Activated CD4-positive, alpha-beta T cell treated with anti-CD3 and anti-CD28 coated beads for 24 hours (primary cell): ENCODE results near the gene PPP4R3B.
"Not testable (repeated sequence)": the region's sequence is repeated elsewhere in the genome, so short reads cannot be mapped to it uniquely, and the experiment has no call there.

Experiments used
- DNase-seq, 2 donors: peaks; one replicate each; pipeline ENCODE4 v3.0.0-alpha.2; 2020; ENCODE audit warnings: low read depth in 2 of 2

Gene PPP4R3B

DNA sequence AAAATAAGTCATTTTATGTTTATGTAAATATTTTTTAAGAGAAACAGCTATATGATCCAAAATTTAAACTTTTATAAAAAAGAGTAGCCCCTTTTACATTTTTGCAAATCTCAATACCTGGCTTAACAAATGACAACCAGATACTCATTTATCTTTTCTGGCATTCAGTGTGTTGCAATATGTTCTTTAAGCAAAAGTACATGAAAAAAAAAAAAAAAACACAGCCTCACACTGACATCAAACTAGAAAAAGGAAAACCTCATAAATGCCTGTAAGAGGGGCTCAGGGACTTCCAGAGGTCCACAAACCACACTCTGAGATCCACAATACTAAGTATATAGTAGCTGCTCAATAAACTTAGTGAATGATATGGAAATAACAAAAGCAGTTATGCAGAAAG is 21.9 kb downstream of the PPP4R3B start:
- no peak for DNase-seq

DNA sequence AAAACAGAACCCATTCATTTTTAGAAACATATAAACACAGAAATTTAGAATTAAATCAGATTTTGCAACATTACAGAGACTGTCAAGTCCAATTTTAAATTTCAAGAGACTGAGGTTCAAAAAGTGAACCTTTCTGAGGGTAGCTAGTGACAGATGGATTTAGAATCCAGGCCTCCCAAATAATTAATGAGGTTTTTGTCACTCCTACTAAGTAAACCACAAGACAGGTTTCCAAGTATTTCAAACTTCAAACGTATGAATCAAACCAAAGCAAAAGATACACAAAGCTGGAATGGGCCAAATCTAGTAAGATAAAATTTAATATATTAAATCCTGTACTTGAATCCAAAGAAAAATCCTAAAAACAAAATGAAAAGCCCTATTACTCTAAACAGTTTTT is 25.3 kb downstream of the PPP4R3B start:
- DNase-seq, result no peak

DNA sequence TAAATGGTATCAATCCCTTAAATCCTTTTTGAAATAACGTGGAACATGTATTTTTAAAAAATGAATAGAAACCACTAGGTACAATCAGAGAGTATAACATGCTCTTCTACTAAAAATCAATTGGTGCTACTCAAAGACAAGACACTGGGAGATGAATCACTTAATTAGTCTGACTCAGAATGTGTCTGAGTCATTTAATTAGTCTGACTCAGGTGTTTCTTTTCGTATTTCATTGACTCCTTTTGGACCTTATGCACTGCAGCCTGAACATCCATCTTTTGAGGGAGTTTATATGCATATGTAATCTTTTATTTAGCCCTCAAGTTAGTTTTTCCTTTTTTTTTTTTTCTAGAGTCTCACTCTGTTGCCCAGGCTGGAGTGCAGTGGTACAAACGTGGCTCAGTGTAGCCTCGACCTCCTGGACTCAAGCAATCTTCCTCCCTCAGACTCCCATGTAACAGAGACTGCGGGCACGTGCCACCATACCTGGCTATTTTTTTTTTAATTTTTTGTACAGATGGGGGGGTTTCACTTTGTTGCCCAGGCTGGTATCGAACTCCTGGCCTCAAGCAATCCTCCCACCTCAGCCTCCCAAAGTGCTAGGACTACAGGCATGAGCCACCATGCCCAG is 26.5 kb downstream of the PPP4R3B start:
- no peak for DNase-seq

DNA sequence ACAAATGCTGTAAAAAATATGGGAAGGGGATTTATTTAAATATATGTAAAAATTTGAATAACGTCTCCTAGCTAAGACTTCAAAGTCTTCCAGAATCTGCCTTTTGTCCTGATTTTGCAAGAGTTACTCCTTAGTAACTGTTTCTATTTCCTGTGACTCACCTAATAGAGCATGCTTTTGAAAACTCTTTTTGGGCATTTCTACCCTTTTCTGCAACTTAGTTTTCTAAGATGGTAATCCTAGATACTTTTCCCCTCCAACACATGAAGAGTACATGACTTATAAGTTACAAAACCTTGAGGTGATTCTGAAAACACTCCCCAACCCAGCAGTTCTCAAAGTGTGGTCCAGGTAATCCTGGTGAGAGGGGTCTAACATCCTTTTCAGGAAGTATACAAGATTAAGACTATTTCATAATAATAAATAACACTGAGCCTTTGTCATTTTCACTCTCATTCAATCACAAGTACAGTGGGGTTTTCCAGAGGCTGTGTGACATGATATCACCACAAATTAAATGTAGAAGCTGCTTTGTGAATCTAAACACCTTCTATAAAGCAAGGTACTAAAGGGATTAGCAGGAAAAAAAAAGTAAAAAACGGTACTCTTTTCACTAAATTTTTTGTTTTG is 31.9 kb downstream of the PPP4R3B start:
- DNase-seq, result no peak

DNA sequence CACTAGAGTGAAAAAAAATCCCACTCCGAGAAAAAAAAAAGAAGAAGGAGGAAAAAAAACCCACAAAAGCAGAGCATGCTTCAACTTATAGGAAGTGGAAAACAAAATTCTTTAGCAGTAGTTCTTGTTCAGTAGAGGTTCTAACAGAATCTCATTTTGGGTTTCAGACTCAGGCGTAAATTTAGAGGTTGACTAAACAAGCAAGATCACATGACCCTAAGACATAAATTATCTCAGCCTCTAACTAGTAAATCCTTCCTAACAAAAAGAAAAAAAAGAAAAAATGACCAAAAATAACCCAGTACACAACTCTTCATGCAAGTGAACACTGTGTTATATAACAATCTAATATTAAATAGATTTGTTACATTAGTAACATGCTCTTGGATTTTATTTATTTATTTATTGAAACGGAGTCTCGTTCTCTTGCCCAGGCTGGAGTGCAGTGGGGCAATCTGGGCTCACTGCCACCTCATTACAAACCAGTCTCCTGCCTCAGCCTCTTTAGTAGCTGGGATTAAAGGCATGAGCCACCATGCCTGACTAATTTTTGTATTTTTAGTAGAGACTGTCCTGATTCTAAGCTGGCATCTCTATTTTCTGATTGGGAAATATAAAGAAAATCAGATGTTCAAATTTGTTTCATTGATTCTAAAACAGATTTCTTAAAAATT is 35.4 kb downstream of the PPP4R3B start:
- DNase-seq, result no peak

DNA sequence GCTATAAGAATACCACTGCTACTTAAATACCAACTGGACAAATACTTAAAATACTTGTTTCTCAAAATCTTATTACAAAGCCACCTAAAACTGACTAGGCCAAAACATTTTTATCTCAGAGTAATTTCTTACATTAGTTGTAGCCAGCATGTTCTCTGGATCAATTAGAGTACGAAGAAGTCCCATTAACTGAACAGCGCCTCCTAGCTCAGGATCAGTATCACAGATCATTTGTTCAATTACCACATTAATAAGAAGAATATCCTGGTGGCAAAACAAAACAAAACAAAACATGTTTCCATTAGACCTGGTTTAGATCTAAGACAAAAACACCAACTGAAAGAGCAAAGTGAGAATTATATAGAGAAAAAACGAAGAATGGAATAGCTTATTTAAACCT is 36.0 kb downstream of the PPP4R3B start:
- DNase-seq, result no peak

DNA sequence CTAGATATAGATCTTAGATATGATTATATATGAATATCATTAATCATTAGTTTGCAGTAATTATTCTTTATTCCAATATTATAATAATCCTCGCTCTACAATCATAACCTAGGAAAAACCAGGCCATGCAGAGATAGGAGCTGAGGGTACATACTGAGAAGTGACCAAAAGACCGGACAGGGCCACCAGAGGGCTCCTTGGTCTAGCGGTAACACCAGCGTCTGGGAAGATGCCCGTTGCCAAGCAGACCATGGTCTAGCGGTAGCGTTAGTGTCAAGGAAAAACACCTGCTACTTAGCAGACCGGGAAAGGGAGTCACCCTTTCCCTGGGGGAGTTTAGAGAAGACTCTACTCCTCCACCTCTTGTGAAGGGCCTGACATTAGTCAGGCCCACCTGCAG is 48.4 kb downstream of the PPP4R3B start:
- DNase-seq, result not testable (repeated sequence)

DNA sequence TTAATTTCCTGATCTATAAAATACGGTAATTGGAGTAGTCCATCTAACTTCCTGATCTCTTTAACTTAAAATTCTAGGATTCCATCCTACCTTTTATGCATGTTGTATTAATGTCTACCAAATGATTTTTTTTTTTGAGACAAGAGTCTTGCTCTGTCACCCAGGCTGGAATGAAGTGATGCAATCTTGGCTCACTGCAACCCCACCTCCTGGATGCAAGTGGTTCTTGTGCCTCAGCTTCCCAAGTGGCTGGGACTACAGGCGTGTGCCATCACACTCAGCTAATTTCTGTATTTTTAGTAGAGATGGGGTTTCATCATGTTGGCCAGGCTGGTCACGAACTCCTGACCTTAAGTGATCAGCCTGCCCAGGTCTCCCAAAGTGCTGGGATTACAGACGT is 50.1 kb downstream of the PPP4R3B start:
- no peak for DNase-seq

DNA sequence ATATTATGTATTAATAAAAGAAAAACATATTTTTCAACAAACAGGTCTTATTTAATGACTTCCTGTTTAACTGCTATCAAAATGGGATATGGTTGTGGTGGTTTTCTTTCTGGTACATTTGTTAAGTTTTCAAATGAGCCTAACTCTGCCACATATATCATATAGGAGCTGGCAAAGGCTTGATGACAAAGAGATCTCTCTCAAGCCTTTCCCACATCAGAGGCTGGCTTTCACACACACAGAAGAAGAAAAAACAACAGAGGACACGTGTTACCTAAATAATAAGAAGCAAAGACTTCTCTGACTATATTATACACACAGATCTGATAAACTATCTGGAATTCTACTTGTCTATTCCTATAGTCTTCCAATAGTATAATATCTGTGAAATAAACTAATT is 51.8 kb downstream of the PPP4R3B start:
- DNase-seq, result no peak

DNA sequence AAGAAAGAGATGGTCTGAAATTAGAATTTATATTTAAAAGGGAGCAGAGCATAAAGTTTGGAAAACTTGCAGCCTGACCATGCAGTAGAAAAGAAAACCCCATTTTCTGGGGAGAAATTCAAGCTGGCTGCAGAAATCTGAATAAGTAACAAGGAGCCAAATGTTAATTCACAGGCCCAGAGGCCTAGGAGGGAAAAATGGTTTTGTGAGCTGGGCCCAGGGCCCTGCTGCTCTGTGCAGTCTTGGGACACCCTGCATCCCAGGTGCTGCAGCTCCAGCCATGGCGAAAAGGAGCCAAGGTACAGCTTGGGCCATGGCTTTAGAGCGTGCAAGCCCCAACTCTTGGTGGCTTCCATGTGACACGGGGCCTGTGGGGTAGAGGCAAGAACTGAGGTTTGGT is 56.6 kb downstream of the PPP4R3B start:
- no peak for DNase-seq

DNA sequence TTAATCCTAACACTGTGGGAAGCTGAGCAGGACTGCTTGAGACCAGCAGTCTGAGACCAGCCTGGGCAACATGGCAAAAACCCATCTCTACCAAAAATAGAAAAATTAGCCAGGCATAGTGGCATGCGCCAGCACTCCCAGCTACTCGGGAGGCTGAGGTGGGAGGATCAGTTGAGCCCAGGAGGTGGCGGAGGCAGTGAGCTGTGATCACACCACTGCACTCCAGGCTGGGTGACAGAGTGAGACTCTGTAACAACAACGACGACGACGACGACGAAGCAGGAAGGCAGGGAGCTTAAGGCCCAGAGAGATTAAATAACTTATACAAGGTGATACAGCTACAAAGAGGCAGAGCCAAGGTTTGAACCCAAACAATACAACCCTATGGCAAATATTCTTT is 60.6 kb downstream of the PPP4R3B start:
- DNase-seq, result no peak

DNA sequence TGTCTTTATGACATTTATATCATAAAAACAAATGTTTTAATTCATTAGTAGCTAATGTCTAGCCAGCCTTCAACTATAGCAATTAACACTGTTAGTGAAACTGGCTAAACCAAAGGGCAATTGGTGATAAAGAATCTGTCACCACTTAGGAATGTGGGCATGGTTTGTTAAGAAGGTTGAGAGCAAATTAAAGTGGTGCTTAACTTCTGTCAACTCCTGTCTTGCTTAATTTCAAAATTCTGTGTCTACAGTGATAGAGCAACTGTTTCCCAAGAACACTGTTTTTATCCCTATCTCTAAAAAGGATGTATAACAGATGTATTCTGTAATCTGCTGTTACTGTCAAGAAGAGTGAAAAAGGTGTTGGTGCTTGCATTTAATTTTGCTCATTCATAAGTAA is 61.4 kb downstream of the PPP4R3B start:
- DNase-seq, result no peak

DNA sequence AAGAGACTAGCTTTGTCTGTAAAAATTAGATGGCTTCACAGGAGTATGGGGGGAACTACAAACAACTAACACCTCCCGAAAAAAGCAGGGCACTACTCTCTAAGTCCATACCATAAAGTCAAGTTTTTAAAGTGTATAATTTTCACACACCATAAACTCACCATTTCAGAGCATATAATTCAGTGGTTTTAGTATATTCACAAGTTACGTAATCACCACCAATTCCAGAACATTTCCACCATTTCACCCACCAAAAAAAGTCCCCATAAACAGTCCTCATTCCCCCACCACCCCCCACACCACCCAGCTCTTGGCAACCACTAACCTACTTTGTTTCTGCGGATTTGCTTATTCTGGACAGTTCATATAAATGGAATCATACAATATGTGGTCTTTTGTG is 64.1 kb downstream of the PPP4R3B start:
- no peak for DNase-seq

DNA sequence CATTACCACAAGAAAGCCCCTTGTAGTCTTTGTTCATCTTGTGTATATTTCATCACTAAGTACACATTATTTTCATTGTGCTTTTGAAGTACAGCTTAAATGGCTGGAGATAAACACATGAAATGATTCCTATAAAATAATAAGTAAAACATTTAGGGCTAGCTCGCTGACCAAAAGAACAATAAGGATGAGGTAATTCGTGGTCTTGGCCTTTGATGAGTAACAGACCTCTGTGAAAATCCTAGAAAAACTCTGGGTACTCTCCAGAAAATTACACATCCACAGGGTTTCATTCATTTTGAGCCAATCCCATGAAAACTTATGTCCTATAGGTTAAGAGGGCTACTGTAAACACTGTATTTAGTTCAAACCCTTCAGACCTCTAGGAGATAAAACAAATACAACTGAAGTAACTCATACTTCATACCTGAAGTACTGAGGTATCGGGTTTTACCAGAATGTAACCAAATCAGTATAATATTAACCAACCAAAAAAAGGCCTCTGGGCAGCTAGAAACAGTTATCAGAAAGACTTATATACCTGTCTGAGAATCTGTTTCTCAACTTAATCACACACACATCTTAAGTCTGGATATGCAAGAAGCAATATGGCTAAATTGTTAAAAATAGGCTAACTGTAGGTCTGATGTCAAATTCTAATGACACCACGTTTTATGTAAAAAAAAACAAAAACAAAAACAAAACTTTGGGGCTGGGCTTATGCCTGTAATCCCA is 66.9 kb downstream of the PPP4R3B start:
- no peak for DNase-seq

DNA sequence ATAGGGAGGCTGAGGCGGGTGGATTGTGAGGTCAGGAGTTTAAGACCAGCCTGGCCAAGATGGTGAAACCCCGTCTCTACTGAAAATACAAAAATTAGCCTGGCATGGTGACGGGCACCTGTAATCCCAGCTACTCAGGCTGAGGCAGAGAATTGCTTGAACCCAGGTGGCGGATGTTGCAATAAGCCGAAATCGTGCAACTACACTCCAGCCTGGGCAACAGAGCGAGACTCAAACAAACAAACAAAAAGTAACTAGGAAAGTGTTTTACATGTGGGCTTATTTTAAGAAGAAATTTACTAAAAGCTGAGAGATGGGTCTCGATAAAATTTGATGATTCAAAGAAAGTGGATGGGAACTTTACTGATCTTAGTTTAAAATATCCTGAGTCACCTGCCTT is 69.7 kb downstream of the PPP4R3B start:
- not testable (repeated sequence) for DNase-seq

DNA sequence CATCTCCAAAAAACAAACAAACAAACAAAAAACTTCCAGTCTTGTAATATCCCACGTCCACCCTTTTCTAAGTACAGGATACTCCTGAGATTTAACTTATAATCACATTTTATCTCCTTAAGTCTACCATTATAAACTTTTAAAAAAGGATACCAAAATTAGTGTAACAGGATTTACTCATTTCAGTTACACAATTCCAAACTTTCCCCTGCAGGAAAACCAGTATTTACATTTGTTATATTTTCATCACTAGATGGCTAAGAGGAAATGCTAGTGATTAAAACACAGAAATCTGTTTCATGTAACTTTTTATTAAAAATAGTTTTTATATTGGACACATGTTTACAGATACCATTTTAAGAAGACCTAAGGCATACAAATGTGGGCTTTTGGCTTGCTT is 70.4 kb downstream of the PPP4R3B start:
- no peak for DNase-seq

DNA sequence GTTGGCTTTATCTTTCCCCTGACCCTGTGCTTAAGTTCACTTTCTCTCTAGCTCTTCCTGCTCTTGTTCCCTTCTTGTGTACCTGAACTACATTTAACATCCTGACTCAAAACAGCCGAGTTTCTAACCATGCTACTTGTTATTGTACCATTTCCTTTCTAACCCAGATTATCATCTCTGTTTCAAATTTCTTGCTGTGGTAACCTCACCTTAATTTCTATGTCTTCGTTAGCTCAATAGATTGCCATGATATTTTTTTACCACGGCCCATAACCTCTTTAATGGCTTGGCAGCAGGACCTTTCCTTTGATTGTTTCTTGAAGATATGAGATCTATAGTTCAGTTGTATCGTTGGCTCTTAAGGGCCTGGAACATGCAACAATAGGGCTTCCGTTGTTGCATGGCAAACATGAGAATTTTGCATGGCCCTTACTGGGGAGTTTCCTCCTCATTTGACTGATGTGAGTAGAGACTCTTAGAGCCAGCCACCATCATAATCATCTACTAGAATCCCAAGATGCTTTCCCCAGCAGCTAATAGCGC is 86.8 kb downstream of the PPP4R3B start:
- DNase-seq, result no peak

DNA sequence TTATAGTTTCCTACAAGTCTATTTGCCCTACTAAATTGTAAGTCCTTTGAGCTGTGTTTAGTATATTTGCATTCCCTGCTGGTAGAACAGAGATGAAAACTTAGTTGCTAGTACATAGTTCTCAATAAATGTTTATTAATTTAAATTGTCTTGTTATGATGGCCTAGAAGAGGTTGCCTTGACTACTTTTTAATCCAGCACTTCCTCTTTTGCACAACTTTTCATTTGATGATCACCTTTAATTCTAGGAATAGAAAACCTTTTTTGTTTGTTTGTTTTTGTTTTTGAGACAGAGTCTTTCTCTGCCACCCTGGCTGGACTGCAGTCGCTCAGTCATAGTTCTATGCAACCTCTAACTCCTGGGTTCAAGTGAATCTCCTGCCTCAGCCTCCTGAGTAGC is 91.2 kb downstream of the PPP4R3B start:
- DNase-seq, result no peak

DNA sequence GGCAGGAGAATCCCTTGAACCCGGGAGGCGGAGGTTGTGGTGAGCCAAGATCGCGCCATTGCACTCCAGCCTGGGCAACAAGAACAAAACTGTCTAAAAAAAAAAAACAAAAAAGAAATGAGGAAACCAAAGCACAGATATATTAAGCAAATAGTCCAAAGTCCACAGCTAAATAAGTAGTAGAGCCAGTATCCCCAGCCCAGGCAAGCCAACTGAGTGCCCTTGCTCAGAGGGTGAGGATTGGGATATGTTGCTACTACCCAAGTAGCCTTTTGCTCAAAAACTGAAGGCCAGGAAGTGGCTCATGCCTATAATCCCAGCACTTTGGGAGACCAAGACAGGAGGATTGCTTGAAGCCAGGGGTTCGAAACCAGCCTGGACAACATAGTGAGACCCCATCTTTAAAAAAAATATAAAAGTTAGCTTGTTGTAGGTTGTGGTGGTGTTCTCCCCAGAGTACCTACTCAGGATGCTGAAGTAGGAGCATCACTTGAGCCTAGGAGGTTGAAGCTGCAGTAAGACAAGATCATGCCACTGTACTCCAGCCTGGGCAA is 92.5 kb downstream of the PPP4R3B start:
- no peak for DNase-seq

DNA sequence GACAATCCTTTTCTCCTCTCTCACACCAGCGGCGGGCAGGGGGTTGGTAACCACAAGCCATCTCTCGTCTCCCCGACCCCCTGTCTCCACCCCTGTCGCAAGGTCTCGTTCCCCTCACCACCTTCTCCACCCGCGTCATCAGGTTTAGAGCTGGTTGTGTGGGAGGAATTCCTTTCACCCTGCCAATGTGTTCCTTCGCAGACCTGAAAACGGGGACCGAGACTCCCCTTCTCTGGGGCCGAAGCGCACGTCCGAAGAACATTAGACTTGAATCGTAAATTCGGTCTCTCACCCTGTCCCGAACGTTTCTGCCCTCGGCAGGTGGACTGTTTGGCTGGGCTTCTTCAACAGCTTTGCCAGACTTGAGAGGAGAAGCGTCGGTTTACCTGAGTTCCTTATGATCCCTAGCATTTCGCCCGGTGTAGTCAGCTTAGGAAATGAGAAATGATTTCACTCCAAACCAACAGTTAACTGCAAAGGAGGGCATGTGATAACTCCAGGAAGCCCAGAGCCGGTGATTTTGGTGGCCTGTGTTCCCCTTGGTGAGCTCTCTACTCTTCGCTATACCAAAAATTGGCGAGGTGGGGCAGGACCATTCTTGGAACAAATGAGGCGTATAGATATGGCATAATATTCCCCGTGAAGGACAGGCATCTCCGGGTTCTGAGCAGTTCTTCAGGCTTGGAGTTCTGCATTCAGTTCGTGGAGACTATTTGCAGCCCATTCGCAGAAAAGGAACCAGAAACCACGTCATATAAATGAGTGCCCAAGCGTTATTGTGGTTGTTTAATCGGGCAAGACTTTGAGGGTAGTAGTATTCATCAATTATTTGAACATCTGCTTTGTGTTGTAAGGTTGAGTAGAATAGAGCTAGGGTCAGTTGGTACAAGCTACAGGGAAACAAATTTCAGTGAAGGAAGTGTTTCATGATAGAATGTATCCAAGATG is 97.2 kb downstream of the PPP4R3B start:
- peak in 1 of 2 donors; percentile 19 for DNase-seq

DNA sequence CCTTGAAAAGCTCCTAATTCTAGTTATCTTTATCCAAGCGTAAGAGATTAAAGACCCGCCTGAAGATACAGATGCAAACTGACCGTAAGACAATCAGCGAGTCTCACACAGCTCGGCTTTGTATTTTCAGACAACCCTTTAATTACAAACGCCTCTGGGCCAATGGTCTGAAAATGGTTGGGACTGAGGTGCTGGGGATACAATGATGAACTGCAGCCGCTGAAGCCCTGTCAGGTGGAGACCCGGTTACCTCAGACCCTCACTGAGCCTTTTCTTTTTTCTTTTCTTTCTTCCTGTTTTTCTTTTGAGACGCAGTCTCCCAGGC is 98.6 kb downstream of the PPP4R3B start:
- DNase-seq, result no peak
